Neural progenitor cell (in vitro differentiated cells): ENCODE data around the gene FMNL2. TPM values are rescaled to one million over a fixed set of nuclear protein-coding genes. Genes with fewer than 3 reads are reported as not detected.

Experiments used
- DNase-seq: peaks from one replicate; pipeline ENCODE4 v3.0.0-alpha.2; 2016; ENCODE audit warnings: low spot score
- H2AFZ ChIP-seq: fragments of 200-600 bp; sonication (generic); replicated peaks from 2 replicates; pipeline ENCODE4 v1.6.1; 2016; ENCODE audit warnings: antibody characterized with exemption
- H3F3A ChIP-seq: fragments of 200-600 bp; sonication (generic); 2 replicates; pipeline ENCODE4 v1.6.1; 2016; ENCODE audit warnings: antibody characterized with exemption, low read depth
- H3K27ac ChIP-seq: fragments of 200-600 bp; sonication (generic); 2 replicates; pipeline ENCODE4 v1.5.1; 2016; ENCODE audit warnings: mild to moderate bottlenecking
- H3K27me3 ChIP-seq: fragments of 200-600 bp; sonication (generic); 2 replicates; pipeline ENCODE4 v1.6.1; 2016; ENCODE audit warnings: mild to moderate bottlenecking, moderate library complexity
- H3K36me3 ChIP-seq: fragments of 200-600 bp; sonication (generic); 2 replicates; pipeline ENCODE4 v1.5.1; 2016
- H3K4me1 ChIP-seq: fragments of 200-600 bp; sonication (generic); 2 replicates; pipeline ENCODE4 v1.6.1; 2016; ENCODE audit warnings: mixed run types
- H3K4me2 ChIP-seq: fragments of 200-600 bp; sonication (generic); 2 replicates; pipeline ENCODE4 v1.6.1; 2016
- H3K4me3 ChIP-seq: fragments of 200-600 bp; sonication (generic); 2 replicates; pipeline ENCODE4 v1.5.1; 2016
- H3K79me2 ChIP-seq: fragments of 200-600 bp; sonication (generic); 2 replicates; pipeline ENCODE4 v1.6.1; 2016; ENCODE audit warnings: low read depth
- H3K9ac ChIP-seq: fragments of 200-600 bp; sonication (generic); 2 replicates; pipeline ENCODE4 v1.6.1; 2016
- H3K9me3 ChIP-seq: fragments of 200-600 bp; sonication (generic); 2 replicates; pipeline ENCODE4 v1.5.1; 2016; ENCODE audit warnings: low read depth
- H4K20me1 ChIP-seq: fragments of 200-600 bp; sonication (generic); 2 replicates; pipeline ENCODE4 v1.6.1; 2016; ENCODE audit warnings: low read depth
- H3K27ac Mint-ChIP-seq: 3 replicates; pipeline ENCODE4 v1.8.0; 2021; ENCODE audit warnings: mixed read lengths
- H3K27me3 Mint-ChIP-seq: 2 replicates; pipeline ENCODE4 v1.8.0; 2022; ENCODE audit warnings: low read depth, mild to moderate bottlenecking, inconsistent platforms, moderate library complexity, mixed read lengths; ENCODE audit not compliant: insufficient read depth
- H3K36me3 Mint-ChIP-seq: 3 replicates; pipeline ENCODE4 v1.8.0; 2021; ENCODE audit warnings: mixed read lengths
- H3K4me1 Mint-ChIP-seq: 3 replicates; pipeline ENCODE4 v1.8.0; 2021; ENCODE audit warnings: mixed read lengths
- H3K4me3 Mint-ChIP-seq: 3 replicates; pipeline ENCODE4 v1.8.0; 2021; ENCODE audit warnings: mild to moderate bottlenecking, moderate library complexity, mixed read lengths
- H3K9me3 Mint-ChIP-seq: 3 replicates; pipeline ENCODE4 v1.8.0; 2020; ENCODE audit warnings: mixed read lengths
- CTCF ChIP-seq: fragments of 200-600 bp; sonication (generic); IDR thresholded peaks from 2 replicates; pipeline ENCODE4 v1.5.1; 2017; ENCODE audit warnings: antibody characterized with exemption, mild to moderate bottlenecking
- EZH2 ChIP-seq: fragments of 200-600 bp; sonication (generic); IDR thresholded peaks from 2 replicates; pipeline ENCODE4 v1.6.1; 2017; ENCODE audit warnings: antibody characterized with exemption, mild to moderate bottlenecking, moderate library complexity
- EZH2phosphoT487 ChIP-seq: fragments of 200-600 bp; sonication (generic); IDR thresholded peaks from 2 replicates; pipeline ENCODE4 v1.6.1; 2017; ENCODE audit warnings: antibody characterized with exemption
- total RNA-seq: library from RNA; depleted of rRNA; stranded (reverse); fragments of >200 nt; gene quantifications from 2 replicates; pipeline ENCODE4 v1.2.3, GENCODE V29; 2015; ENCODE audit warnings: low replicate concordance

The FMNL2 gene
- total RNA-seq, 1 donor from 2014 or later, result 99.7 TPM

- H3K79me2 ChIP-seq, result peaks cover 90% of the 10 kb centered on the region
- H3K4me1 ChIP-seq, result peaks cover 78% of the 10 kb centered on the region
- Mint-ChIP-seq H3K4me3 (no peak overlapping the region), H3K27ac (no peak overlapping the region), H3K9me3 (no peaks in the 10 kb centered on the region), H3K36me3 (no peaks in the 10 kb centered on the region), H3K4me1 (peaks cover 60% of the 10 kb centered on the region), H3K27me3 (peaks cover 2% of the 10 kb centered on the region)
- no peaks in the 10 kb centered on the region for H3K27me3 ChIP-seq
- peak overlapping the region; percentile 16 for H3K4me2 ChIP-seq
- peaks cover 45% of the 10 kb centered on the region for H3F3A ChIP-seq
- no peaks in the 10 kb centered on the region for H3K36me3 ChIP-seq
- H3K9me3 ChIP-seq, result no peaks in the 10 kb centered on the region
- peaks cover 94% of the 10 kb centered on the region for H4K20me1 ChIP-seq
- TF ChIP-seq EZH2 (no peak), CTCF (no peak), EZH2phosphoT487 (no peak)
- no peak overlapping the region for H3K4me3 ChIP-seq
- no peak overlapping the region for H2AFZ ChIP-seq
- H3K9ac ChIP-seq, result no peak overlapping the region
- no peak for DNase-seq
- H3K27ac ChIP-seq, result no peak overlapping the region
These were observed 74.6 kb downstream of the FMNL2 start for GRCh38 chr2:152409386-152410164.

- no peaks in the 10 kb centered on the region for H3K9me3 Mint-ChIP-seq
- Histone ChIP-seq H4K20me1 (peaks cover 96% of the 10 kb centered on the region), H3K27me3 (no peaks in the 10 kb centered on the region), H2AFZ (no peak overlapping the region), H3K9ac (no peak overlapping the region), H3F3A (peaks cover 45% of the 10 kb centered on the region), H3K4me3 (no peak overlapping the region), H3K4me2 (peak overlapping the region; percentile 11), H3K4me1 (peaks cover 78% of the 10 kb centered on the region), H3K9me3 (no peaks in the 10 kb centered on the region), H3K36me3 (no peaks in the 10 kb centered on the region), H3K27ac (no peak overlapping the region), H3K79me2 (peaks cover 90% of the 10 kb centered on the region)
- no peak overlapping the region for H3K27ac Mint-ChIP-seq
- TF ChIP-seq EZH2phosphoT487, result no peak
- no peak for TF ChIP-seq EZH2
- TF ChIP-seq CTCF, result no peak
- no peak for DNase-seq
- H3K27me3 Mint-ChIP-seq, result peaks cover 2% of the 10 kb centered on the region
- no peak overlapping the region for H3K4me3 Mint-ChIP-seq
- peaks cover 4% of the 10 kb centered on the region for H3K36me3 Mint-ChIP-seq
- peaks cover 60% of the 10 kb centered on the region for H3K4me1 Mint-ChIP-seq
These were observed 75.2 kb downstream of the FMNL2 start for GRCh38 chr2:152410165-152410597.

- H4K20me1 ChIP-seq, result peaks cover 94% of the 10 kb centered on the region
- no peaks in the 10 kb centered on the region for H3K27me3 ChIP-seq
- H3K27ac ChIP-seq, result no peak overlapping the region
- H3F3A ChIP-seq, result peaks cover 45% of the 10 kb centered on the region
- H3K27ac Mint-ChIP-seq, result no peak overlapping the region
- no peak overlapping the region for H3K4me3 ChIP-seq
- peaks cover 58% of the 10 kb centered on the region for H3K4me1 Mint-ChIP-seq
- H2AFZ ChIP-seq, result no peak overlapping the region
- peaks cover 75% of the 10 kb centered on the region for H3K4me1 ChIP-seq
- no peaks in the 10 kb centered on the region for H3K36me3 ChIP-seq
- H3K27me3 Mint-ChIP-seq, result peaks cover 2% of the 10 kb centered on the region
- H3K9me3 Mint-ChIP-seq, result no peaks in the 10 kb centered on the region
- H3K9me3 ChIP-seq, result no peaks in the 10 kb centered on the region
- H3K9ac ChIP-seq, result no peak overlapping the region
- no peak overlapping the region for H3K4me3 Mint-ChIP-seq
- no peak for DNase-seq
- H3K4me2 ChIP-seq, result peak overlapping the region; percentile 11
- TF ChIP-seq EZH2phosphoT487 (no peak), CTCF (no peak), EZH2 (no peak)
- peaks cover 90% of the 10 kb centered on the region for H3K79me2 ChIP-seq
- peaks cover 5% of the 10 kb centered on the region for H3K36me3 Mint-ChIP-seq
These were observed 76.2 kb downstream of the FMNL2 start for GRCh38 chr2:152411154-152411553.
